DND-41 (cell line): ENCODE measurements around the gene CC2D2B.

Source experiments
- EZH2 ChIP-seq: IDR thresholded peaks from 3 replicates; pipeline ENCODE4 v1.6.1; 2012; ENCODE audit warnings: borderline replicate concordance, low read depth, mild to moderate bottlenecking, moderate library complexity, low read length, inconsistent platforms; ENCODE audit not compliant: severe bottlenecking
- TF ChIP-seq, protein P1 (sequence below): IDR thresholded peaks from 2 replicates; pipeline ENCODE4 v1.5.1; 2012; ENCODE audit warnings: borderline replicate concordance, low read length, moderate library complexity, mild to moderate bottlenecking; ENCODE audit not compliant: poor library complexity, severe bottlenecking; ENCODE audit errors: extremely low read depth

DNA sequence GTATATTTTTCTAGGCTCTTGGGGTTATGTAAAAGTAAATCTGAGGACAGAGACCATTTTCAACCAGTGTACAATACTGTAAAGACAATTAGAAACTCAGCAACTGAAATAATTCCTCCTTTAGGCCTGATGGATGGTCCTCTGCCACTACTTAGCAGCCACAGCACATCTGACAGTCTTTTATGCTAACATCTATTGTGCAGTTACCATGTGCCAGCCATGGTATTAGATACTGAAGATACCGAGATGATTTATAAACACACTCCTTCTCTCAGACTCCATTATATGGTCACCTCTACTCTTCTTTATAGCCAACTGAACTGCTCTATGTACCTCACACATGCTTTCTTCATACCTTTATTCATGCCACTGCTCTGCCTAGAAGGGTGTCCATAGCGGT lies 74.4 kb downstream of the CC2D2B start:
- TF ChIP-seq, protein P1, sequence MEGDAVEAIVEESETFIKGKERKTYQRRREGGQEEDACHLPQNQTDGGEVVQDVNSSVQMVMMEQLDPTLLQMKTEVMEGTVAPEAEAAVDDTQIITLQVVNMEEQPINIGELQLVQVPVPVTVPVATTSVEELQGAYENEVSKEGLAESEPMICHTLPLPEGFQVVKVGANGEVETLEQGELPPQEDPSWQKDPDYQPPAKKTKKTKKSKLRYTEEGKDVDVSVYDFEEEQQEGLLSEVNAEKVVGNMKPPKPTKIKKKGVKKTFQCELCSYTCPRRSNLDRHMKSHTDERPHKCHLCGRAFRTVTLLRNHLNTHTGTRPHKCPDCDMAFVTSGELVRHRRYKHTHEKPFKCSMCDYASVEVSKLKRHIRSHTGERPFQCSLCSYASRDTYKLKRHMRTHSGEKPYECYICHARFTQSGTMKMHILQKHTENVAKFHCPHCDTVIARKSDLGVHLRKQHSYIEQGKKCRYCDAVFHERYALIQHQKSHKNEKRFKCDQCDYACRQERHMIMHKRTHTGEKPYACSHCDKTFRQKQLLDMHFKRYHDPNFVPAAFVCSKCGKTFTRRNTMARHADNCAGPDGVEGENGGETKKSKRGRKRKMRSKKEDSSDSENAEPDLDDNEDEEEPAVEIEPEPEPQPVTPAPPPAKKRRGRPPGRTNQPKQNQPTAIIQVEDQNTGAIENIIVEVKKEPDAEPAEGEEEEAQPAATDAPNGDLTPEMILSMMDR: no peak
- TF ChIP-seq EZH2: no peak
